NCI-H2107 treated with DMSO at 0.1 percent for 48 hours (cell line): Measurements from ENCODE around the gene KIF26B.
"Not testable (repeated sequence)": the region's sequence is repeated elsewhere in the genome, so short reads cannot be mapped to it uniquely, and the experiment has no call there.

Source experiments
- DNase-seq: peaks from one replicate; lab custom pipeline; 2025; ENCODE audit not compliant: unreplicated experiment; lab: John Stamatoyannopoulos, UW

The KIF26B gene

DNA sequence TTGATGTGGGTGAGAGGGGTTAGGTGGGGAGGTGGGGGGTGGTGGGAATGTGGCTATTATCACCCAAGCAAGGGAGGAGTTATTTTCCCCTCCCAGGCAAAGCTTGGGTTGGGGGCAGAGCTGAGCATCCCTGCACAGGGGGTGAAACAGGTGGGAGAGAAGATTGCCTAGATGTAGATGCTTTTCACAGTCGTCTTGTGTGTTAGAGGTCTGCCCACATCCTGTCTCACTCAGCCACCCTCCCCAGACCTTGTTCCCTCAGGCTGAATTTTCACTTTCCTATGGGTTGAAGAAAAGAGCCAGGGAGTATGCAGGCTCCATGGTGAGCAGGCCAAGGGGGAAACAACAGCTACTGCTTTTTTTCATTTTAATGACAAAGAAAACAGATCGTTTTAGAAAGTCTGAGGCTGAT, 223.5 kb downstream of the KIF26B start:
- no peak for DNase-seq

- DNase-seq = no peak
These were observed 224.0 kb downstream of the KIF26B start for GRCh38 chr1:245378745-245379144.

DNA sequence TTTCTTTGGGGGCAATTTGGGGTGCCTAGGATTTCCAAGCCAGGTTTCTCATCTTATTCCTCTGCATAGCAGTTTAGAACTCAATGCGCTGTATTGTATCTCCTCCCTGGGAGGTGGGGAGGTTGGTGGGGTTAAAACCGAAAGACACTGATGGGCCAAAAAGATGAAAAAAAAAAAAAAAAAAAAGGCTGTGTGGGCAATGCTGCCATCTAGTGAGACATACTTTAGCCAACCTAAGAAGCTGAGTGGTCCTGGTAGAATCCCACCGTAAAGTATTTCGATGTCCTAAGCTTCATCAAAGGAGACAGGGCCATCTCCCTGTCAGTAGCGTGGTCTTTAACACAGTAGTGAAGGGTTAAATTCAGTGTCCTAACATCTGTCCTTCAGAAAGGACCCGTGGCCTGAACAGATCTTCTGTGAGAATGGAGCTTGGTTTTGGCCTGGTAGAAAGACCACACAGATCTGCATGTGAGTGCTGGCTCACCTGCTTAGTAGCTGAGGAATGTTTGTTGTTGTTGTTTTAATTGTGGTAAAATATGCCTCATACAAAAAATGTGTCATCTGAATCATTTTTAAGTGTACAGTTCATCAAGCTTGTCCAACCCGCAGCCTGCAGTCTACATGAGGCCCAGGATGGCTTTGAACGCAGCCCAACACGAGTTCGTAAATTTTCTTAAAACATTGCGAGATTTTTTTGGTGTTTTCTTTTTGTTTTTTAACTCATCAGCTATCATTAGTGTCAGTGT, 226.2 kb downstream of the KIF26B start:
- no peak for DNase-seq

DNA sequence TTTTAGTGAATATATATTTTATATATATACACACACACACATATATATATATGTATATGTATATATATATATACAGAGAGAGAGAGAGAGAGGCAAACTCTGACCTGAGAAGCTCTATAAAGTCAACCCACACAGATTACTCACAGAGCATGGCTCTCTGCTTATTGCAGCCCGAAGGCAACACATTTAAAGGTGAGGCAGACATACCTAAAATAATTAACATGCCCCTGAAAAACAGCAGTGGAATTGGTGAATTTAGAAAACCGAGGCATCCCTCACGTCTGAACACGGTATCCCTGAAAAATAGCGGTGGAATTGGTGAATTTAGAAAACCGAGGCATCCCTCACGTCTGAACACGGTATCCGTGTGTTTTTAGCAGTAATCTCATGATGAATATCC, 228.2 kb downstream of the KIF26B start:
- no peak for DNase-seq

GRCh38 chr1:245383396-245384330, 228.9 kb downstream of the KIF26B start:
- no peak for DNase-seq

GRCh38 chr1:245386297-245386971, 231.6 kb downstream of the KIF26B start:
- no peak for DNase-seq

- DNase-seq = no peak
These were observed 233.9 kb downstream of the KIF26B start for GRCh38 chr1:245388687-245389086.

DNA sequence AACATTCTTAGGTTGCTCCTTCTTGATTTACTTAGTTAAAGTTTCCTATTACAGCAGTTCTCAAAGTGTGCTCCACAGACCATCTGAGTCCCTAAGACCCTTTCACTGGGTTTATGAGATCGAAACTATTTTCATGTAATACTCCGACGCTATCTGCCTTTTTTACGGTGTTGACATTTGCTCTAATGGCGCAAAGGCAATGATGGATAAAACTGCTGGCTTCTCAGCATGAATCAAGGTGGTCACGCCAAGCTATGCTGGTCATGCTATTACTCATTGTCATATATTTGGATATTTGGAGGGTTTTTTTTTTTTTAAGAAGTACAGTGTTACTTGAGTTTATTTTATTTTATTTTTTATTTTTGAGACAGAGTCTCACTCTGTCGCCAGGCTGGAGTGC, 235.1 kb downstream of the KIF26B start:
- DNase-seq = no peak

GRCh38 chr1:245390975-245391374, 236.2 kb downstream of the KIF26B start:
- DNase-seq = no peak

DNA sequence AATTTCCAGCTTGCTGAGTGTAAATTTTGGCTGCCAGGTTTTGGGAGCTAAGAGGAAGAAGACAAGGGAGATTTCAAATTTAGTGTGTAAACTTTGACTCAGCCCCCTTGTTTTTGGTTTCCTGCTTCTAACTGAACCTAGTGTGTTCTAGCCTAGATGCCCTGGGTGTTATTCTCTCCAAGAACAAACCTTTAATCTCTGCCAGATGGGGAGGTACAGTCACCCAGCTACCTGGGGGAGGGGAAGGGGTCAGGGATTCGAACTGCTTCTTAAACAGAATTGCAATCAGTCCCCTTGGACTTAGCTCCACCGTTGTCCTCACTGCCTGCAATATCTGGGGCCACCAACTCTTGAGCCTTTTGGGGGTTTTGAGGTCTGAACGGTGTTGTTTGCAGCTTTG, 238.9 kb downstream of the KIF26B start:
- DNase-seq = no peak

GRCh38 chr1:245395680-245396079, 240.9 kb downstream of the KIF26B start:
- DNase-seq = no peak

GRCh38 chr1:245396615-245397014, 241.8 kb downstream of the KIF26B start:
- no peak for DNase-seq

- DNase-seq = no peak
These were observed 243.0 kb downstream of the KIF26B start for GRCh38 chr1:245397771-245398170.

GRCh38 chr1:245398180-245398579, 243.4 kb downstream of the KIF26B start:
- DNase-seq = no peak

DNA sequence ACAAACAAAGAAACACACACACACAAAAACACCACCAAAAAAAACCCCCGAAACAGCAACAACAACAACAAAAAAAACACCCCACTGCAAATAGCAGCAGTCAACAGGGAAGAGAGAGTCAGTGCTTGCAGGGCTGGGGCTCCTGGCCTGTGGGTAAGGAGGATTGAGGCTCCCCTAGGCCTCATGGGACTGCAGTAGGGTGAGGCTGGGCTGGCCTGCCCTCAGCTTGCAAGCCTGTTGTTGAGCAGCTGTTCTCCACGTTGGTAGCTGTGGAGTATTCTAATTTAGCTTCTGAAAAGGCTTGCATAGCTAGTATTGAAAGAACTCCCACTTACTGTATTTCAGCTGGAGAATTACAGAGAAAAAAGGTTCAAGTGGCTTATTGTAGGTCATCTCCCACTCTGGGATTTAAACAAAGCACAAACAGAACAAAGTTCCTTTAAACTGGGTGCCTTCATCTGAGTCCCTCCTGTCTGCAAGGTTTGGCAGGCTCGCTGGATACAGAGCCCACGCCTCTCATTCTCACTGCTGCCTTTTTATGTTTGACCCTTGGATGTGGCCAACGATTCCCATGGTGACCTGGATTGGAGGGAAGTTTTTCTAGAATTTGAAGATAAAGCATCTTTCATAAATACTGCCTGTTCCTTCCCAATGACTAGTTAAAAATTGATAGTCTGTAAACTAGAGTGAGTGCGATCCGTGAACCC, 247.2 kb downstream of the KIF26B start:
- no peak for DNase-seq

- DNase-seq = not testable (repeated sequence)
These were observed 248.2 kb downstream of the KIF26B start for GRCh38 chr1:245402998-245403397.

- DNase-seq = peak; percentile 36
These were observed 249.7 kb downstream of the KIF26B start for GRCh38 chr1:245404527-245404926.

DNA sequence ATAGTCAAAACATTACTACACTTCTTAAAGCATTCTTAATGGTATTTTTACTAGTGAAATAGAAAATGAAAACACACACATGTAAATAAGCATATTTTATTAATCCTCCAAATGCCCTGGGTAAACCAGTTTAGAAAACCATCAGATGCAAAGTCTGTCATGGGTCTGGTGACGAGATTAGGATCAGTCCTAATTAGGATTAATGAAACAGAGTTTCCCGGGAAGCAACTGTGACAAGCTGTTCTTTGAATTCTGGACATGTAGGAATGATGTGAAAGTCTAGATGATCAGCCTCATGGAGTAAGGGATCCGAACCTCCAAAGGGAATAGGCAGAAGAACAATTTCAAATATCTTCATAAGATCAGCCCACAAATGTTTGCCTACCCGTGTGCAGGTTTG, 250.2 kb downstream of the KIF26B start:
- DNase-seq = no peak

GRCh38 chr1:245406426-245406825, 251.6 kb downstream of the KIF26B start:
- no peak for DNase-seq

DNA sequence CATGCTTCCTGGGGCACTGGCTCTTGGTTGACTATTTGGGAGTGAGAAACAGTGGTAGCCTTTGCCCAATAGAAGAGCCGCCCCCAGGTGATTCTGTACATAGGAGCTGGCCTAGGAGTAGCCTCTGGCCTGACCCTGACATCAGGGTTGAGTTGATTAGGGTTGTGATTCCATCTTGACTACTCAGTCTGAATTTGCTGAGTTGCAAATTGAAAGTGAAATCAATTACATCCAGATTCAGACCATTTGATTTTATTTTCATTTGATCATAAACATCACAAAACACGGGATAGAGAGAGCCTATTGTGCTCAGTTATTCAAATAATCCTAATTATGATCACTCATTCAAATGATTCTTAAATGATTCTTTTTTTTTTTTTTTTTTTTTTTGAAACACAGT, 253.2 kb downstream of the KIF26B start:
- no peak for DNase-seq
